ENCODE measurements around the gene GFOD1.

DNA sequence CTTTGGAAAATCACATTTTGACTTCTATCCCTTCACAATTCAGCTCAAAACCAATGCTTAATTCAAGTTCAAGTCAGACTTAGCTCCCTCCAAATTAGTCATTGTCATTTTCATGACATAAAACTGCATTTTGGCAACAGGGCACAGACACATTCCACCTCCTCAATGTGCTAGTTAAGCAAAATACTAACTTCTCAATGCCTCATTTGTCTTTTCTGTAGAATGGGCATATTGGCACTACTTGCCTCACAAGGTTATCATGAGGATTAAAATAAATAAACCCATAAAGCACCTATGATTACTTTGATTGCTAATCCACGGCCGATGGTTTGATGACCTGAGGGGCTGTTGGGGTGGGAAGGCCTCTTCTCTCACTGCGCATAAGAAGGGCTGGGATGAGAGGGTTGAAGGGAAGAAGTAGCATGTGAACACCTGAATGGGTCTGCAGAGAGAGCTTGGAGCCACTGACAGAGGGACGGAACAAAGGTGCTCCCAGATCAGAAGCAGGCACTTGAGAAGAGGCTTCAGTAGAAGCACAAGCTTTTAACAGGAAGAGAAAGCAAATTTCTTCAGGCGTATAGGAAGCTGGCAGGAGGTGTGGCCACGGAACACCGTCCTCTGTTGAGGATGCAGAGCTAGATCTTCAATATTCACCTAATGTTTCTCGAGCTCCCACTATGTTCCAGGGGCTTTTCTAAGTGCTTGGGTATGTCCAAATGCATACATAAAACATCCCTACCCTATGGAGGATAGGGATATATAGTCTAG lies 147.4 kb downstream of the GFOD1 start:
- no peak for TF ChIP-seq TARDBP (IDR thresholded peaks at IDR 0.05)
- TF ChIP-seq FOXK2 (IDR thresholded peaks at IDR 0.05): no peak
- no peak for TF ChIP-seq FOXA1 (IDR thresholded peaks at IDR 0.05)
- TF ChIP-seq FOXM1 (IDR thresholded peaks at IDR 0.05; ENCODE audit: borderline replicate concordance): no peak
- TF ChIP-seq SP1 (IDR thresholded peaks at IDR 0.05): no peak
- TF ChIP-seq, protein P1, sequence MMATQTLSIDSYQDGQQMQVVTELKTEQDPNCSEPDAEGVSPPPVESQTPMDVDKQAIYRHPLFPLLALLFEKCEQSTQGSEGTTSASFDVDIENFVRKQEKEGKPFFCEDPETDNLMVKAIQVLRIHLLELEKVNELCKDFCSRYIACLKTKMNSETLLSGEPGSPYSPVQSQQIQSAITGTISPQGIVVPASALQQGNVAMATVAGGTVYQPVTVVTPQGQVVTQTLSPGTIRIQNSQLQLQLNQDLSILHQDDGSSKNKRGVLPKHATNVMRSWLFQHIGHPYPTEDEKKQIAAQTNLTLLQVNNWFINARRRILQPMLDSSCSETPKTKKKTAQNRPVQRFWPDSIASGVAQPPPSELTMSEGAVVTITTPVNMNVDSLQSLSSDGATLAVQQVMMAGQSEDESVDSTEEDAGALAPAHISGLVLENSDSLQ (IDR thresholded peaks at IDR 0.05): no peak
- TF ChIP-seq BHLHE40 (IDR thresholded peaks at IDR 0.05; ENCODE audit: borderline replicate concordance): no peak
- TF ChIP-seq SUZ12 (IDR thresholded peaks at IDR 0.05): no peak
- no peak for TF ChIP-seq NFRKB (IDR thresholded peaks at IDR 0.05)
- no peak for TF ChIP-seq ELF4 (IDR thresholded peaks at IDR 0.05)
- TF ChIP-seq ZNF384 (IDR thresholded peaks at IDR 0.05): no peak
